ENCODE results near the gene PSMG4. TPM values are rescaled to one million over a fixed set of nuclear protein-coding genes. Genes with fewer than 3 reads are reported as not detected.

Gene PSMG4
- total and polyA plus RNA-seq, 4 donors = 14.0 to 69.7 (median 20.4) TPM

DNA sequence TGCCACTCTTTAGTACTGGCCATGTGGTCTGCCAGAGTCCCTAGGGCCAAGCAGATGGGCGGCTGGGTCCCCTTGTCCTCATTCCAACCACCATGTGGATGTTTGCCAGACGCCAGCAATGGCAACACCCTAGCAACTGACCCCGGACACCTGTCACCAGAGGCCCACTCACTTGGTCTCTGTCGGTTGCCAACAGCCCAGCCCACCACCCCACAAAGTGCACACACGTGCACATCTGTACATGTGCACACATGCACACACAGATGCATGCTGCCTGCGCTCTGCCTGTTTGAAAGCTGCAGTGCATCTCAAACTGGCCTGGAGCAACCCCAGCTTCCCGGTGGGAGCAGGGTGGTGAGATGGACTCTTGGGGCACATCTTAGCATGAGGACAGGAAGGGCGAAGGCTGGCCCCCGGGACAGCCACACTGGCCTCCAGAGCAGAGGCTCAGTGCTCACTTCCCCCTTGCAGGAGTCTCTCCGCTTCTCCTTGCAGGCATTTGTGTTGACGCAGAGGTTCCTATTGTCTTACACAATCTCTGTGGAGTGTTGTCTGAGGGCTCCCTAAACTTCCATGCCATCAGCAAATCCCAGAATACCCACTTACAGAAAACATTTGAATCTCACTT lies 54.0 kb downstream of the PSMG4 start:
- H3K4me1 ChIP-seq (ENCODE audit: control insufficient read depth in 5 of 5, insufficient read depth in 5 of 5, low read length in 5 of 5) = peaks cover 0 to 27% (median 8%) of the 10 kb centered on the region in 5 donors
- ATAC-seq (ENCODE audit: insufficient read depth, low FRiP score) (no peak), DNase-seq (peak in 2 of 3 donors; percentile 73 to 84)

DNA sequence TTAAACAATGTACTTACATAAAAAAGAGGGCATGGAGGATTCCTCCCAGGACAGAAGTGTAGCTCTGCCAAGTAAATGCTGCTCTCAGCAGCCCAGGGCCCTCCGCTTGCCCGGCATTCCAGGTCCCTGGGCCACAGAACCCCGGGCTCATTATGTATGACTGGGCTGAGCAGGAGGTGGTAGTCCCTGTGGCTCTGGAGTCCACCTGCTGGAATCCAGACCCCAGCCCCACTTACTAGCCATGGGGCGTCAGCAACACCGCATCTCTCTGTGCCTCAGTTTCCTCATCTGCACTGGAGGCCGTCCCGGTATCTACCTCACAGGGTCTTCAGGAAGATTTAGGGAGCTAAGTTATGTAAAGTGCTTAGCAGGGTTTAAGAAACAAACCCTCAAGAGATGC lies 55.4 kb downstream of the PSMG4 start:
- Histone ChIP-seq H3K9me3 (ENCODE audit: control insufficient read depth in 4 of 4, insufficient read depth in 3 of 4, low read length in 3 of 4) (no peaks in the 10 kb centered on the region), H3K36me3 (ENCODE audit: control insufficient read depth in 4 of 4, insufficient read depth in 4 of 4, low read length in 4 of 4) (no peaks in the 10 kb centered on the region), H3K27ac (ENCODE audit: low read depth in 1 of 2, low read length in 1 of 2) (no peak overlapping the region), H3K4me3 (no peak overlapping the region), H3K9ac (ENCODE audit: insufficient read depth in 1 of 2, low read length in 2 of 2) (no peak overlapping the region), H3K4me1 (ENCODE audit: control insufficient read depth in 5 of 5, insufficient read depth in 5 of 5, low read length in 5 of 5) (peaks cover 0 to 41% (median 20%) of the 10 kb centered on the region in 5 donors), H3K27me3 (ENCODE audit: control insufficient read depth in 3 of 3, insufficient read depth in 3 of 3, low read length in 2 of 3) (no peaks in the 10 kb centered on the region)
- ATAC-seq (ENCODE audit: insufficient read depth, low FRiP score) (no peak), DNase-seq (no peak)
- WGBS, 2 donors = 96% methylated on average over 7 of the region's 7 CpGs
- TF ChIP-seq, protein P1, sequence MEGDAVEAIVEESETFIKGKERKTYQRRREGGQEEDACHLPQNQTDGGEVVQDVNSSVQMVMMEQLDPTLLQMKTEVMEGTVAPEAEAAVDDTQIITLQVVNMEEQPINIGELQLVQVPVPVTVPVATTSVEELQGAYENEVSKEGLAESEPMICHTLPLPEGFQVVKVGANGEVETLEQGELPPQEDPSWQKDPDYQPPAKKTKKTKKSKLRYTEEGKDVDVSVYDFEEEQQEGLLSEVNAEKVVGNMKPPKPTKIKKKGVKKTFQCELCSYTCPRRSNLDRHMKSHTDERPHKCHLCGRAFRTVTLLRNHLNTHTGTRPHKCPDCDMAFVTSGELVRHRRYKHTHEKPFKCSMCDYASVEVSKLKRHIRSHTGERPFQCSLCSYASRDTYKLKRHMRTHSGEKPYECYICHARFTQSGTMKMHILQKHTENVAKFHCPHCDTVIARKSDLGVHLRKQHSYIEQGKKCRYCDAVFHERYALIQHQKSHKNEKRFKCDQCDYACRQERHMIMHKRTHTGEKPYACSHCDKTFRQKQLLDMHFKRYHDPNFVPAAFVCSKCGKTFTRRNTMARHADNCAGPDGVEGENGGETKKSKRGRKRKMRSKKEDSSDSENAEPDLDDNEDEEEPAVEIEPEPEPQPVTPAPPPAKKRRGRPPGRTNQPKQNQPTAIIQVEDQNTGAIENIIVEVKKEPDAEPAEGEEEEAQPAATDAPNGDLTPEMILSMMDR (IDR thresholded peaks at IDR 0.05; ENCODE audit: control extremely low read depth, extremely low read depth) = no peak

More for the DNA sequence above, 54.0 kb downstream of the PSMG4 start:
- no peak overlapping the region for H3K27ac ChIP-seq (ENCODE audit: low read depth in 1 of 2, low read length in 1 of 2)
- no peak overlapping the region for H3K4me3 ChIP-seq
- no peaks in the 10 kb centered on the region for H3K36me3 ChIP-seq (ENCODE audit: control insufficient read depth in 4 of 4, insufficient read depth in 4 of 4, low read length in 4 of 4)
- no peak overlapping the region for H3K9ac ChIP-seq (ENCODE audit: insufficient read depth in 1 of 2, low read length in 2 of 2)
- WGBS, 2 donors = 74 to 76% methylated on average over 11 of the region's 11 CpGs
- H3K27me3 ChIP-seq (ENCODE audit: control insufficient read depth in 3 of 3, insufficient read depth in 3 of 3, low read length in 2 of 3) = no peaks in the 10 kb centered on the region
- TF ChIP-seq, protein P1 (IDR thresholded peaks at IDR 0.05; ENCODE audit: control extremely low read depth, extremely low read depth) = no peak
- no peaks in the 10 kb centered on the region for H3K9me3 ChIP-seq (ENCODE audit: control insufficient read depth in 4 of 4, insufficient read depth in 3 of 4, low read length in 3 of 4)

DNA sequence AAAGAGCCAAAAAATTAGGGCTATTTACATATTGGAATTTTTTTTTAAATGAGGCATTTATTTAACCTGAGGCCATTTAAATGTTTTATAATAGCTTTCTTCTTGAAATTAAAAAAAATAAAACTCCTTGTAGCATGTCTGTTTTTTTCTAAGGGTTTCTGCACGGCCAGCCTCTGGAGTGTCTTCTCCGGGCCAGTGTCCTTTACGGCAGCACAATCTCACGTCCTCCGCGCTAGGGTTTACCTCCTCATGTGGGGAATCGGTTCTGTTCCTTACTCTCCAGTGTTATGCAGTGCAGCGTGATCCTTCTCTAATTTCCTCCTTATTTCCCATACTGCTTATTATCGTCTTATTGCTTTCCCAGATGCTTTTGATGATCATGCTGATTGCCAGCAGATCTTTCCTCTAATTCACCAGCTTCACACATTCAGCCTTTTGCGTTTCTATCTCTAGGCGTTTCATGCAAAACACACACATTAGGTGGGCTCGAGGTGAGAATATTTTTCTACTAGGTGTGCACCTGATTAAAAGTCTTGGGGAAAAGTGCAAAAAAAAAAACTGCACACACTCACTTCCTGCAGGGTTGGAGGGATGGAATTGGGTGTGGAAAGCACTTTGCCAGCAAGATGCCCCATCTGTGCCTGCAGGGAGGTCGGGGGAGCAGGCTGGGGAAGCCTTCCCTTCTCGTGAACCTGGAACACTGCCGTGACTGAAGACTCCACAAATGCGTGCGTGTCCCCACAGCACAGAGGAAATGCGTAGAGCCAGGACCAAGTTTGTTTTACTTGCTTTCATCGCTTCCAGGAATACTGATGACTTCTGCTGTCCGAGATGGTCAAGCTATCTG lies 56.1 kb downstream of the PSMG4 start:
- DNase-seq (no peak), ATAC-seq (ENCODE audit: insufficient read depth, low FRiP score) (no peak)
- H3K4me3 ChIP-seq = no peak overlapping the region
- H3K9me3 ChIP-seq (ENCODE audit: control insufficient read depth in 4 of 4, insufficient read depth in 3 of 4, low read length in 3 of 4) = no peaks in the 10 kb centered on the region
- H3K9ac ChIP-seq (ENCODE audit: insufficient read depth in 1 of 2, low read length in 2 of 2) = no peak overlapping the region
- peaks cover 0 to 42% (median 23%) of the 10 kb centered on the region in 5 donors for H3K4me1 ChIP-seq (ENCODE audit: control insufficient read depth in 5 of 5, insufficient read depth in 5 of 5, low read length in 5 of 5)
- H3K27me3 ChIP-seq (ENCODE audit: control insufficient read depth in 3 of 3, insufficient read depth in 3 of 3, low read length in 2 of 3) = no peaks in the 10 kb centered on the region
- no peaks in the 10 kb centered on the region for H3K36me3 ChIP-seq (ENCODE audit: control insufficient read depth in 4 of 4, insufficient read depth in 4 of 4, low read length in 4 of 4)
- 95% methylated on average over 20 of the region's 20 CpGs for WGBS, 2 donors
- TF ChIP-seq, protein P1 (IDR thresholded peaks at IDR 0.05; ENCODE audit: control extremely low read depth, extremely low read depth) = no peak
- no peak overlapping the region for H3K27ac ChIP-seq (ENCODE audit: low read depth in 1 of 2, low read length in 1 of 2)

Measured in lung (tissue), 12 donors.